CD4-positive, alpha-beta T cell treated with Interleukin-6 for 4 hours (primary cell): ENCODE results near the gene OXT.
"Not testable (repeated sequence)": the region's sequence is repeated elsewhere in the genome, so short reads cannot be mapped to it uniquely, and the experiment has no call there.

ENCODE experiments used
- DNase-seq: peaks from one replicate; pipeline ENCODE4 v3.0.0-alpha.2; 2020; ENCODE audit warnings: mixed read lengths

OXT gene

GRCh38 chr20:3051385-3052019 is 19.9 kb upstream of the OXT start:
- no peak for DNase-seq

GRCh38 chr20:3059489-3059888 is 11.9 kb upstream of the OXT start:
- DNase-seq, result no peak

GRCh38 chr20:3064119-3064518 is 7.3 kb upstream of the OXT start:
- not testable (repeated sequence) for DNase-seq

- no peak for DNase-seq
These were observed 4.0 kb upstream of the OXT start for GRCh38 chr20:3067139-3068014.

- DNase-seq, result no peak
These were observed 3.3 kb upstream of the OXT start for GRCh38 chr20:3068075-3068474.

- DNase-seq, result peak; percentile 58
These were observed 2.2 kb upstream of the OXT start for GRCh38 chr20:3068986-3069900.

GRCh38 chr20:3070725-3071124 is 695 bp upstream of the OXT start:
- no peak for DNase-seq

- no peak for DNase-seq
These were observed 182 bp upstream of the OXT start for GRCh38 chr20:3071266-3071609.

- no peak for DNase-seq
These were observed 1.3 kb downstream of the OXT start for GRCh38 chr20:3072530-3073250.

- DNase-seq, result not testable (repeated sequence)
These were observed 1.8 kb downstream of the OXT start for GRCh38 chr20:3073251-3073643.

GRCh38 chr20:3074812-3075211 is 3.4 kb downstream of the OXT start:
- DNase-seq, result no peak

- DNase-seq, result not testable (repeated sequence)
These were observed 3.9 kb downstream of the OXT start for GRCh38 chr20:3075315-3075714.

GRCh38 chr20:3077618-3078134 is 6.3 kb downstream of the OXT start:
- DNase-seq, result no peak

GRCh38 chr20:3080939-3081388 is 9.5 kb downstream of the OXT start:
- DNase-seq, result no peak

GRCh38 chr20:3081641-3082040 is 10.2 kb downstream of the OXT start:
- no peak for DNase-seq

GRCh38 chr20:3082306-3082951 is 11.0 kb downstream of the OXT start:
- peak; percentile 13 for DNase-seq

GRCh38 chr20:3082955-3083952 is 11.8 kb downstream of the OXT start:
- no peak for DNase-seq

GRCh38 chr20:3084283-3084985 is 13.0 kb downstream of the OXT start, which contains the start of gene AVP:
Gene AVP, minus strand, starts transcription at chr20:3084724. Its CDS starts 50 bp downstream, at chr20:3084674.
- DNase-seq, result no peak

GRCh38 chr20:3084986-3085360 is 13.6 kb downstream of the OXT start:
- no peak for DNase-seq

- no peak for DNase-seq
These were observed 14.2 kb downstream of the OXT start for GRCh38 chr20:3085571-3086072.
